Ramos (cell line): ENCODE data around the gene NPL.

ENCODE experiments used
- in situ Hi-C: fragments of 300-500 bp; cut with MboI; formaldehyde crosslinking; loops from one replicate; pipeline ENCODE4 v1.14.3; 2022; ENCODE audit warnings: low sequenced_read_pairs; ENCODE audit not compliant: unreplicated experiment

Gene NPL

DNA sequence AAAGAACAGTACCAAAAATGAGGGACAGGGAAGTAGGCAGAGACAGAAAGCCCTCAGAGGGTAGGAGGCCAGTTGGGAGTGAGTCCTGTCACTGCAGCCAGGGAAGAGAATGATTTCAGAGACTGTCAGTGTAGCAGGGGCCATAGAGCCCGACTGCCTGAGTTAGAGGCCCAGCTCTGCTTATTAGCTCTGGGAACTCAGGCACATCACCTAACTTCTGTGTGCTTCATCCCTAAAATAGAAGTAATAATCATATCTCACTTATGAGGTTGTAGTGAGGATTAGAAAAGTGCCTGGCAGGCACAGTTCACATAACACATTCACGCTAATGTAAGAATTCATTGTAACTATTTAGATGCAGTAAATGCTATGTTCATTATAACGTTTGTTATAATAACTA is 18.3 kb downstream of the NPL start:
- in situ Hi-C loops = no loop called here

DNA sequence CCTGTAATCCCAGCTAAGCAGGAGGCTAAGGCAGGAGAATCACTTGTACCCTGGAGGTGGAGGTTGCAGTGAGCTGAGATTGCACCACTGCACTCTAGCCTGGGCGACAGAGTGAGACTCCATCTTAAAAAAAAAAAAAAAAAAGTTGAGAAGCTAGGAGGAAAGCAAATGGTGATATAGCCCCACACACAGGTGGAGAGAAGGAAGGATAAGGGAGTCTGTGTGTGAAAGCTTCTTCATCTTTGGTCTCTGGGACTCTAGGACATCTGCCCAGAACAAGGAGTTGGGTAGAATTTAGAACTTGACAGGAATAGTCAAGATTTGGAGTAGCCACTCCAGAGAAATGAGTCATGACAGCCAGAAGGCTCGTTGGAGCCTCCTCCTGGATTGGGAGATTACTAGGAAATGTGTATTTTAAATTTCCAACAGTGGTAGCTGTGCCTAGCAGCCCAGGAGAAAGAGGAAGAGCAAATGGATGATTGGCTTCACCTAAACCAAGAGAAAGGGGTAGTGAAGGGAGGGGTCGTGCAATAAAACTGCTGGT is 19.9 kb downstream of the NPL start:
- in situ Hi-C loops = no loop called here

DNA sequence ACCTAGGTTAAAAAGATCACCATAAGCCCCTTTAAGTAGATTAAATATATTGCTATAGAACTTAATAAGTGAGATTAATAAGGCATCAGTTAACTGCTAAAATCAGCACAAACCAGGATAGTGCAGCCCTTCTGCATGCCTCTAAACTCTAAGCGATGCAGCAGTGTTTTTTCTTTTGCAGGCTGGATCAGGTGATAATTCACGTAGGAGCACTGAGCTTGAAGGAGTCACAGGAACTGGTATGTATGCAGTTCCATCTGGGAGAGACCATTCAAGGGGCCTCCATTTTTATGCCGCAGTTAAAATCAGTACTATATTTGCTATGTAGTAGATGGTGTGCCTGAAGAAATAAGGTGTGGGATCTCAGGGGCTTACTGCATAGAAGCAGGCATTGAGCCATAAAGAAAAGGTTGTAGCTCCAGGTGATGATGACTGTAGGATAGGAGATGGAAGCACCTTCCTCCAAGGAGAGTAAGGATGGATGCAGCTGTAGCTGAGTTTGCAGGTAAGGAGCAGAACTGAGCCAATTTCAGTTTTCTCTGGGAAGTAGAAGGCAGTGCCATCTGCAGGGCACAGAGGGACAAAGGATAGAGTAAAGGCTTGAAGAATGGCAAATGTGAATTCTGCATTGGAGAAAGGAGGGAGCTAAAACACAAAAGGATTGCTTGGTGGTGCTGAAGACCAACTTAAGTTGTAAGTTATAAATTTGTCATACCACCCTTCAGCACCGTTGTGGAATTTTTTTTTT is 22.6 kb downstream of the NPL start:
- in situ Hi-C loops = no loop called here

DNA sequence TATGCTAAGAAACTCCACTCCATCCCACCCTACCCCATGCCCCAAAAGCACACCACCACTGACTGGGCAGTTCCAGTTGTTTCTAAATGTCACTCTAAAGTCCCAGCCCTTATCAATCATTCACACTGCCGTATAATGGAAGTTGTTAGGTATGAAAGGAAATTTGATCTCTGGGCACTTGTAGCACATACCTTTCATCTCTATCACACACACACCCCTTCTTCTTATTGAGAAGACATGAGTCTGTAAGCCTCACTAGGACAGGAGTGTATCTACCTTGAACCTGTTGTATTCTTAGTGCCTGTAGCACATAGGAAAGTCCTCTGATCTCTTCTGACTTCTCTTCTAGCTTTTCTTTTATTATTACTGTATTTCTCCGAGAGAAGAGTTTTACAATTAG is 27.3 kb downstream of the NPL start:
- in situ Hi-C loops = no loop called here

DNA sequence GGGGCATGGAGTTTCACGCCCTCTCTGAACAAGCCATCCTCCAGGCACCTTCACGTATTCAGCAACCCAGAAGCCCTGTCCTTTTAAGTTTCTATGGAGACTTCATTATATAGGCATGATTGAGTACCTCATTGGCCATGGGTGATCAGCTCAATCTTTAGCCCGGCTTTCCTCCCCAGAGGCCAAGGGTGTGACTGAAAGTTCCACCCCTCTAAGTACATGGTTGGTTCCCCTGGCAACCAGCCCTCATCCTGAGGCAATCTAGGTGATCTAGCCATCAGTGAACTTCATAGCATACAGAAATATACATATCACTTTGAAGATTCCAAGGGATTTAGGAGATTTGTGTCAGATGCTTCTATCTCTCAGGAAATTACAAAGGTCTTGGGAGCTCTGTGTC is 28.2 kb downstream of the NPL start:
- in situ Hi-C loops = no loop called here

DNA sequence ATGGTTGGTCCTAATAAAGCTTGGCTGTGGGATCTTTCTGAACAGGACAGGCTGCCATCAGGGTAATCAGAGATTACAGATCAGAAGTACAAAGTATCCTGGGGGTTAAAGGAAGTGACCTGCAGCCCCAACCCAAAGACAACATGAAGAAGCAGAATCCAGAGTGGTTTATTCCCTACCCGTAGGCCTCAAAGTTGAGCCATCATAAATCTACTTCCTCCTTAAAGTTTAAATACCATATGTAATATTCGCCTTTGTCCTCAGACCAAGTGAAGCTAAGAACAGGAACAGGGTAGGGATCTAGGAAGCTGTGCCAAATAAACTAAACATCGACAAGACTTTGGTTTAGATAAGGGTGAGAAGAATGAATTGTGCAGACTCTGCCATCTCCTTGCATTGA is 33.6 kb downstream of the NPL start:
- in situ Hi-C loops = no loop called here

DNA sequence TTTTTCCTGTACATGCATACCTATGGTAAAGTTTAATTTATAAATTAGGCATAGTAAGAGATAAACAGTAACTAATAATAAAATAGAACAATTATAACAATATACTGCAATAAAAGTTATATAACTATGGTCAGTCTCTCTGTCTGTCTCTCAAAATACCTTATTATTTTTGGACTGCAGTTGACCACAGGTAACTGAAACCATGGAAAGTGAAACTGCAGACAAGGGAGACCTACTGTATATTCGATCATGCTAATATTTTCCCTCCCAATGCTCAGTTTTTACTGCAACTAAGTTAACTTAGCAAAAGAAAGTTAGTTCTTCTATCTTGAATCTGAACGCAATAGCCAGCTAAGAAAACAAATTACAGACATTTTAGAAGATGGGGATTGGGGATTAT is 37.3 kb downstream of the NPL start:
- in situ Hi-C loops = no loop called here

DNA sequence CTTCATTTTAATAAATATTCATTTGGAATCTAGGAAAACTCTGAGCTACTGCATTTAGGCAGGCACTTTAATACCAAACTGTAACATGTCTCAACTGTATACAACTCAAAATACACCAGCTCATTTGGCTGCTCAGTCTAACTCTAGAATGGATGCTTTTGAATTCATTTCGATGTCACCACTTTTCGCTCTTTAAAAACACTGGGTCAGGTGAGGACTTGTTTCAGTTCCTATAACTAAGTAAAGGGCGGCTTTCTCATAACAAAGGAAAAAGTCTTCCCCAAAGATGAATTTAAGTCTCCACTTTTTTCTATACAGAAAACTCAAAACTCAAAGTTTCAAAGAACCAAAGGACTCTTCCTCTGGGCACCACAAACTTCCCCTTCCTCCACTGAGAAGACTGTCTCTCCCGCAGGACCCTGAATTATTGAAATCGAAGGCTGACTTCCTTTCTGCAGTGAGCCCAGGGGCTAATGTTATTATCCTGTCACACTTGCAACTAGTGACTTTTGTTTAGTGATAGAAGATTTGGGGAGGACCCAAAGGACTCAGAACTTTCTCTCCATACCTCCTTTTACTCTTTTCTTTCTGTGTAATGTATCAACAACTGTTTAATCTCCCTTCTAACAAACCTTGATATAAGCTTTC is 39.8 kb downstream of the NPL start:
- in situ Hi-C loops = no loop called here

DNA sequence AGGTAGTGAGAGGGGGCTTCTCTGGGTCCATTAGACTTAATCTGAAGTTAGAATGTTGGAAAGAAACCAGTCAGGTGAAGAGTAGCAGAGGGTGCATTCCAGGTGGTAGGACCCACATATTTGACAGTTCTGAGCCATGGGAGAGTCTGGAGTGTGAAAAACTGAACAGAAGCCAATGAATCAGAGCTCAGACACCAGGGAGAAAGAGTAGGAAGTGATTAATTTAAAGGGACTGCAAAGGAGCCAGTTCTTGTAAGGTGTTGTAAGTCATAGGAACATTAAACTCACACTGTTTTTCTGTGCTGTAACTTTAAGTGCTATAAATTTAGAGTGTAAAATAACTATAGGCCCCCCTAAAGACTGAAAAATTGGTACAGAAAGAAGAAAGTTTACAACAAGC is 43.7 kb downstream of the NPL start:
- in situ Hi-C loops = no loop called here

DNA sequence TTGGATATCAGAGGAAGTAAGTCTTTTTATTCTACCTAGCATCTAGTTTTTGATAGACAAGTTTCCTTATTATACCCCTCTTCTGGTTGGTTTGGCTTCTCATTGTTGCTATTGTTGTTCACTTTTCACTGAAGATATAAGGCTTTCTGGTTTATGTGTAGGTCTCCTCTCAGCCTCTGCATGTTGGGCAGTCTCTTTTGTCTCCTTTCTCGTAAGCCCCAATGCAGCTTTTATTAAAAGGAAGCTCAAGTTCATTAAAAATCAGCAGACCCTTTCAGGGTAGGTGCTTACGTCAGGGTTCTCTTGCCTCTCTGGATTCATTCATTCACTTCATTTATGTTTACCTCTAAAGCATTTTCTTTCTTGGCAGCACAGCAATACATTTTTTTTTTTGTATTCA is 44.8 kb downstream of the NPL start:
- in situ Hi-C loops = no loop called here

DNA sequence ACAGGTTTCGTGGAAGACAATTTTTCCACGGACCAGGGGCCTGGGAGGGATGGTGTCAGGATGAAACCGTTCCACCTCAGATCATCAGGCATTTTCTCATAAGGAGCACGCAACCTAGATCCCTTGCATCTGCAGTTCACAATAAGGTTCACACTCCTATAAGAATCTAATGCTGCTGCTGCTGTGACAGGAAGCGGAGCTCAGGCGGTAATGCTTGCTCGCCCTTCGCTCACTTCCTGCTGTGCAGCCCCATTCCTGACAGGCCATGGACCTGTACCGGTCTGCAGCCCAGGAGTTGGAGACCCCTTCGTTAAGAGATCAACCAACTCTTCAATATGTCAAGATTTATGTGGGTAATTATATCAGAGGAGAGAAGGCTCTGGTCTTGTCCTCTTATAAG is 46.2 kb downstream of the NPL start:
- in situ Hi-C loops = no loop called here

DNA sequence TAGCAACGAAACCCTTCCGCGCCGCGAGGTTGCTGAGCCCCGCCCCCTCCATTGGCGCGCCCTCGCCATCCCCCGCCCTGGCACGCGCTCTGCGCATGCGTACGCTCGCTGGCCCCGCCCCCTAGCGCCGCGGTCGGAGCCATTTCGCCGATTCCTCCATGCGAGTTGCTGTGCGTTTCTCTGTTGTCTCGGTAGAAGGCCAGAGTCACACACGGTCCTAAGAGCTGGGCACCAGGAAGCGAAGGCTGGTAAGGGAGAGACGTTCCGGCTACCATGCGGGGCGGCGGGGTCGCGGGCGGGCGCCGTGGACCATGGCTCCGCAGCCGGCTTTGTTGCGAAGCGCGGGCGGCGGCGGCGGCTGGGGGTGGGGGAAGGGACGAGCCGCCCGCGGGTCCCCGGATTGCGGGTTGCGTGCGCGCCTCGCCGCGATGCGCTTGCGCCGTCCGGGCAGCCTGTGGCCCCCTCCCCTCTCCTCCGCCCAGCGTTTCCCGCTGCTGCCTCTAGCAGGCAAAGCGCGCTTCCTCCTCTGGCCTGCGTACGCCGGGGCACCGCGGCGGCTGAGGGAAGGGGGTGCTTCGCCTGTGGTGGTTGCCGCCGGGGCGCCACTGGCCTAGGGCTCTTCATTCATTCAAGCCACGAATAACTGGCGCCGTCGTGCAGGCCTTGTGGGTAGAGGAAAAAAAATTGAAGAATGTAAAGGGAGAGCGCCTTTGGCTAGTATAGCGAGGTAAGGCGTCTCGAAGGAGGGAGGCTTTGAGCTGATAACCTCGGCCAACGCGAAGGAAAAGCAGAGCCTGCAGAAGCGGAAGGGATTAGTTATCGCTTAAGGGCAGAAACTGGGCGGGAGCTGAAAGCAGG is 49.9 kb downstream of the NPL start, which contains the start of gene DHX9:
DHX9 (plus strand) TSS at position 139 of the 858 bp plus-strand sequence. CDS start 3,220 bp downstream, outside the sequence.
- in situ Hi-C loops = no loop called here

DNA sequence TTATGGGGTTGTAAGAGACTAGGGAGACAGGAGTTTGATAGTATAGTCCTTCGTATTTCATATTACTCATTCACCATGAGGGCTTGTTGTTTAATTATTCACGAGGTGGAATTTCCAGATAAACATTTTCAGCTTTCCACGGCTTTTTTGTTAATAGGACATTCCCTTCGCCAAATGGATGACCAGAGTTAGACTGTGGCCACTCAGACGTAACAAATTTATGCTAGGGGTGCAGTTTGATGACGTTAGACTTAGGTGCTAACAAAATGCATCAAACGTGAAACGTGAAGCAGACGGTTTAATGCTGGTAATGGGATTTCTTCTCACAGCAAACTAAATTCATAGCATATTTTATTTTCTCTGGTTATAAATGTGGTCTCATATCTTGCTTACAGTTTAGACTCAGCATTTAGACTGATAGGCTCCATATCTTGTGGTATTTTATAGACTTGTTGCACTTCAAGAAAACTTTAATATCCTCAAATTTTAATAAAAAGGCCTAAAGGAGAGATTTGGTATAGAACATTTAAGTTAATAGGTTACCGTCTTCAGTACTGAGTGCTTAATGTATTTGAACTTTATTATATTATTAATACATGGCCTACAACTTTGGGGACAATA is 51.9 kb downstream of the NPL start:
- in situ Hi-C loops = no loop called here

DNA sequence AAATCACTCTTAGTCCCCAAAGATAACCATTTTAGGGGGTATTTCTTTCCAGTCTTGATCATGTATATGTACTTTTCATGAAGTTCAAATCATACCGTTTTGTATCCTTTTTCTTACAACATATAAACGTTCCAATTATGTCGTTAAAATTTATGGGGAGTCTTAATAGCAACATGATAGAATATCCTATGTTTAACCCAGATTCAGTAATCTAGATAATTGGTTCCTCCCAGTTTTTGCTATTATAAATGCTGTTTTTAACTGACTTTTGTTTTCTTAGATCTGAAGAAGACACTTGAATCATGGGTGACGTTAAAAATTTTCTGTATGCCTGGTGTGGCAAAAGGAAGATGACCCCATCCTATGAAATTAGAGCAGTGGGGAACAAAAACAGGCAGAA is 52.7 kb downstream of the NPL start:
- in situ Hi-C loops = no loop called here

DNA sequence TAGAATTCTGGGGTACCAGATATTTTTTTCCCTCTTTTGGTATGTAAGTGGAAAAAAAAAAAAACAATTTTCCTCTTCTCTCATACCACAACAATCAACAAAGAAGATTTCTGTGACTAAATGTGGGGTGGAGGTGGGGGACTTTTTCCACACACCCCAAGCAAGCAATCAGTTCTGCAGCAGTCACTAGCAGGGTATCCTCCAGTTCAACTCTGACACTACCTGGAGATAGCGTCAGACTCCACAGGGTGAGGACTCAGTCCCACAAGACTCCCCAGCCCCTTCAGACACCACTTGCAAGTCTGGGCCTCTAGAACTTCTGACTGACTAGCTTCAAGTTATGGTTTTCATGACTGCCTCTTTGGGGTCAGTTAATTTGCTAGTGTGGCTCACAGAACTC is 55.8 kb downstream of the NPL start:
- in situ Hi-C loops = no loop called here

DNA sequence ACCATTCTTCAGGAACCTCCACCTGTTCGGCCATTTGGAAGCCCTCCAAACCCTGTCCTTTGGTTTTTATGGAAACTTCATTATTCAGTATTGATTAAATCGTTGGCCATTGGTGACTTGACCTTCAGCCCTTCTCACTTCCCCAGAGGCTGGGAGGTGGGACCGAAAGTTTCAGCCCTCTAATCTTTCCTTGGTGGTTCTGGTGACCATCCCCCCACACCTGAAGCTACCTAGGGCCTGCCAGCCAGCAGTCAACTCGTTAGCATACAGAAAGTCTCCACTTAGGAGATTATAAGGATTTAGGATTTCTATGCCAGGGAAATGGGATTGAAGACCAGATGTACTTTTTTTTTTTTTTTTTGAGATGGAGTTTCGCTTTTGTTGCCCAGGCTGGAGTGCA is 56.3 kb downstream of the NPL start:
- in situ Hi-C loops = no loop called here

DNA sequence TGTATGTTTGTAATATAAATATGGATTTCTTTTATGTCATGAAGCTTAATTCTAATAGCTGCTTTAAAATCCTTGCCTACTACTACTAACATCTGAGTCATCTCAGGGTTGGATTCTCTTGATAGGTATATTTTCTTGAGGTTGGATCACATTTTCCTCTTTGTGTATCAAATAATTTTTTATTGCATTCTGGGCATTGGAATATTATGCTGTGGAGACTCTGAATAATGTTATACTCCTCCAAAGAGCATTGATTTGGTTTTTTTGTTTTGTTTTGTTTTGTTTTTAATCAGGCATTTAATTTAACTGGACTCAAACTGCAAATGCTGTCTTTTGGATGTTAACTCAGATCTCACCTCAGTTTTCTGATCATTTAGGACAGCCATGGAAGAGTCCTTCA is 57.5 kb downstream of the NPL start:
- in situ Hi-C loops = no loop called here

DNA sequence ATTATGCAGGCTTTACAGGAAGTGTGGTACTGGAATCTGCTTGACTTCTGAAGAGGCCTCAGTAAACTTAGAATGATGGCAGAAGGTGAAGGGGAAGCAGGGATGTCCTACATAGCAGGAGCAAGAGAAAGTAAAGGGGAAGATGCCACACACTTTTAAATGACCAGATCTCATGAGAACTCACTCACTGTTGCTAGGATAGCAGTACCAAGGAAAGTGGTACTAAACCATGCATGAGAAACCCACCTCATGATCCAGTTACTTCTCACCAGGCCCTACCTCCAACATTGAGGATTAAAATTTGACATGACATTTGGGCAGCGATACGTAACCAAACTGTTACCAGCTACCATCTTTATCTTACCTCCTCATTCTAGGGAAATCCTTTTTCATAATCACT is 59.2 kb downstream of the NPL start:
- in situ Hi-C loops = no loop called here

DNA sequence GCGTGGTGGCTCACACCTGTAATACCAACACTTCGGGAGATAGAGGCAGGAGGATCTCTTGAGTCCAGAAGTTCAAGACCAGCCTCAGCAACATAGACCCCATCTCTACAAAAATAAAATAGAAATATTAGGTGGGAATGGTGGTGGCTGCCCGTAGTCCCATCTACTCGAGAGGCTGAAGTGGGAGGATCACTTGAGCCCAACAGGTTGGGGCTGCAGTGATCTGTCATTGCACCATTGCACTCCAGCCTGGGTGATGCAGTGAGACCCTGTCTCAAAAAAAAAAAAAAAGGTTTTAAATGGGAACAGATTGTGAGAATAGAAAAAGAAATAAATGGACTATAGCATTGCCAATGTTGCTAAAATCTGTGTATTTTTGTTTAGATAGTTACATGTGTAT is 60.7 kb downstream of the NPL start:
- in situ Hi-C loops = loop anchor here (5.0 kb wide), 1 partner anchor 37 kb away; no protein-coding TSS in a partner anchor

DNA sequence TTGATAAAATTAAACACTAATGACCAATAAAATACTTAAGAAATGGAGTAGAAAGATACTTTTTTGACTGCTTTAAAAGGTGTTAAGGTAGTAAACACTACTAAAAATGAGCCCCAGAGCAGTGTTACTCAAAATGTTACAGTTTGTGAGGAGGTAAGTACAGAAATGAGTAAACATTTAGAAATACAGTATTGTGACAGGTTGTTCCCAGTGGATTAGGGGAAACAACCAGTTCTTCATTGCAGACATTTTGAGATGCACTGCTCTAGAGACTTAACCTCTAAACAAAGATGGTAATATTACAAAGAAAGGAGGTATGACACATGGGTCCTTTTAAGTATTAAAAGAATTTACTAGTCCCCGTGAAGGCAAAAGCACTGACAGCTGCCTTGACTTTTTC is 62.3 kb downstream of the NPL start:
- in situ Hi-C loops = loop anchor here (5.0 kb wide), 1 partner anchor 35 kb away; no protein-coding TSS in a partner anchor
